Small intestine (tissue), 7 donors: ENCODE data around the gene VCL. TPM values are rescaled to one million over a fixed set of nuclear protein-coding genes. Genes with fewer than 3 reads are reported as not detected.

Experiments
- DNase-seq, 2 donors: peaks; one replicate each; pipeline versions ENCODE4 v3.0.0 to v3.0.0-alpha.2; 2013
- FAIRE-seq: peaks from 2 replicates; lab custom pipeline; 2012; peaks lifted over from hg19 to GRCh38; lab: Jason Lieb, UNC
- H3K27ac ChIP-seq, 3 donors: one replicate each; pipeline ENCODE4 v1.5.1; 2013; ENCODE audit warnings: low read length in 2 of 3, mild to moderate bottlenecking in 2 of 3, control low read depth in 1 of 3, inconsistent platforms in 1 of 3, low read depth in 1 of 3, moderate library complexity in 1 of 3
- H3K27me3 ChIP-seq, 3 donors: one replicate each; pipeline ENCODE4 v1.6.1; 2013; ENCODE audit warnings: low read length in 3 of 3, inconsistent platforms in 1 of 3; ENCODE audit not compliant: control insufficient read depth in 3 of 3, insufficient read depth in 3 of 3
- H3K36me3 ChIP-seq, 3 donors: one replicate each; pipeline ENCODE4 v1.6.1; 2013; ENCODE audit warnings: low read length in 3 of 3, inconsistent platforms in 1 of 3, low read depth in 1 of 3, mild to moderate bottlenecking in 1 of 3, moderate library complexity in 1 of 3; ENCODE audit not compliant: control insufficient read depth in 3 of 3, insufficient read depth in 2 of 3
- H3K4me1 ChIP-seq, 3 donors: one replicate each; pipeline ENCODE4 v1.6.1; 2013; ENCODE audit warnings: low read length in 2 of 3, inconsistent platforms in 1 of 3, low read depth in 1 of 3, mild to moderate bottlenecking in 1 of 3, moderate library complexity in 1 of 3; ENCODE audit not compliant: control insufficient read depth in 3 of 3, insufficient read depth in 2 of 3
- H3K4me3 ChIP-seq, 3 donors: one replicate each; pipeline ENCODE4 v1.5.1; 2013; ENCODE audit warnings: low read length in 3 of 3, control low read depth in 1 of 3, inconsistent platforms in 1 of 3, low read depth in 1 of 3, mild to moderate bottlenecking in 1 of 3, moderate library complexity in 1 of 3
- H3K9me3 ChIP-seq, 2 donors: one replicate each; pipeline ENCODE4 v1.6.1; 2013; ENCODE audit warnings: low read depth in 1 of 2, low read length in 1 of 2; ENCODE audit not compliant: control insufficient read depth in 2 of 2, insufficient read depth in 1 of 2
- WGBS, 3 donors: extraction: QIAGEN DNeasy Blood & Tissue Kit; methylation state at CpG; one replicate each; pipeline ENCODE4 v1.1.7; 2013; 5-methylcytosine and 5-hydroxymethylcytosine counted together
- polyA plus RNA-seq, 4 donors: library from polyadenylated mRNA; stranded (reverse) in 3 of 4; unstranded in 1 of 4; fragments of 200-250 nt in 3 of 4; fragments of 120-200 nt in 1 of 4; gene quantifications; one replicate each; pipeline versions ENCODE4 v1.2.1 to v1.2.3, GENCODE V29; 2013
- donor health status: healthy with polysubstance abuse.
- donor health status: control.
- donor health status: control.
- donor health status: Bipolar disorder and iron deficiency.
- donor health status: healthy.

VCL gene
- polyA plus RNA-seq, 4 donors: 8.9 to 32.2 (median 20.9) TPM

DNA sequence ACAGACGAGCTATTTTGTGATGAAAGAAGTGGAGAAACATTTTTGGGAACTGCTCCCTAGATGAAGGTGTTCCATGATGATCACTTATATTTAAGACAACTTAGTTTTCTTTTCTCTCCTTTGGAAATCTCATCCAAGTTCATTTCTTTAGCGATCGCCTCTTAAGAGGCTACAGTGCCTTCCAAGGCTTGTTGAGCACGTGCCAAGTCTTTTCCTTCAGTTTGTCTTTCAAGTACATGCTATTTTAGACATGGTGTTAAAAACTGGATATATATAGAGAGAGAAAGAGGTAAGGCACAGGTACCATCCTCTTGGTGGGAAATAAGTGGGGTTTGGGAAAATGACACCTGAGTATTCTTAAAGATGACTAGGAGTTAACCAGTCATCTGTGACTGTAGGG, 155.8 kb downstream of the VCL start:
- Histone ChIP-seq H3K27ac (no peak overlapping the region), H3K36me3 (no peaks in the 10 kb centered on the region), H3K4me3 (no peak overlapping the region), H3K4me1 (peaks cover 1 to 4% (median 2%) of the 10 kb centered on the region in 3 donors), H3K9me3 (no peaks in the 10 kb centered on the region), H3K27me3 (no peaks in the 10 kb centered on the region)
- WGBS, 3 donors: 59 to 74% (median 73%) methylated on average over 4 of the region's 4 CpGs
- FAIRE-seq (no peak), DNase-seq (no peak)

GRCh38 chr10:74156919-74157289, 159.0 kb downstream of the VCL start:
- no peaks in the 10 kb centered on the region for H3K27me3 ChIP-seq
- 32 to 61% (median 50%) methylated on average over 2 of the region's 2 CpGs for WGBS, 3 donors
- H3K4me1 ChIP-seq: peaks cover 0 to 7% (median 1%) of the 10 kb centered on the region in 3 donors
- no peak for DNase-seq
- no peak overlapping the region for H3K4me3 ChIP-seq
- peaks cover 0 to 2% (median 0%) of the 10 kb centered on the region in 3 donors for H3K36me3 ChIP-seq
- no peak for FAIRE-seq
- no peak overlapping the region for H3K27ac ChIP-seq
- no peaks in the 10 kb centered on the region for H3K9me3 ChIP-seq

DNA sequence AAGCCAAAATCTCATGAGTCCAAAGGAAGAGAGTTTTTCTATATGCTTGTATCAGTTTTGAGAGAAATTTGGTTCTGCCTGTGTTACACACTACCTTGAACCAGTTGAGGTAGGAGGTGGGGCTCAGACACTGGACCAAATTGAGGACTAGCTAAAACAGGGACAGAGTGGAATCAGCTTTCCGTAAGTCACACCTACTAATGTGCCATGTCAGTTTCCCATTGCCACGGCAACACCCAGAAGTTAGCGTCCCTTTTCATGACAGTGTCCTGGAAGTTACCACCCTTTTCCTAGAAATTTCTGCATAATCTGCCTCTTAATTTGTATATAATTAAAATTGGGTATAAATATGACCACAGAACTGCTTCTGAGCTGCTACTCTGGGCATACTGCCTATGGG, 162.1 kb downstream of the VCL start:
- no peaks in the 10 kb centered on the region for H3K27me3 ChIP-seq
- no peak for FAIRE-seq
- WGBS, 3 donors: 93 to 97% (median 95%) methylated on average over 3 of the region's 3 CpGs
- DNase-seq: no peak
- H3K9me3 ChIP-seq: no peaks in the 10 kb centered on the region
- H3K27ac ChIP-seq: no peak overlapping the region
- peaks cover 0 to 14% (median 0%) of the 10 kb centered on the region in 3 donors for H3K4me1 ChIP-seq
- no peak overlapping the region for H3K4me3 ChIP-seq
- peaks cover 0 to 2% (median 0%) of the 10 kb centered on the region in 3 donors for H3K36me3 ChIP-seq

GRCh38 chr10:74163319-74164068, 165.6 kb downstream of the VCL start:
- Histone ChIP-seq H3K27ac (no peak overlapping the region), H3K4me1 (peaks cover 0 to 17% (median 0%) of the 10 kb centered on the region in 3 donors), H3K27me3 (no peaks in the 10 kb centered on the region), H3K9me3 (no peaks in the 10 kb centered on the region), H3K36me3 (peaks cover 0 to 2% (median 0%) of the 10 kb centered on the region in 3 donors), H3K4me3 (no peak overlapping the region)
- WGBS, 3 donors: 66 to 90% (median 82%) methylated on average over 3 of the region's 3 CpGs
- DNase-seq: no peak
- FAIRE-seq: no peak

DNA sequence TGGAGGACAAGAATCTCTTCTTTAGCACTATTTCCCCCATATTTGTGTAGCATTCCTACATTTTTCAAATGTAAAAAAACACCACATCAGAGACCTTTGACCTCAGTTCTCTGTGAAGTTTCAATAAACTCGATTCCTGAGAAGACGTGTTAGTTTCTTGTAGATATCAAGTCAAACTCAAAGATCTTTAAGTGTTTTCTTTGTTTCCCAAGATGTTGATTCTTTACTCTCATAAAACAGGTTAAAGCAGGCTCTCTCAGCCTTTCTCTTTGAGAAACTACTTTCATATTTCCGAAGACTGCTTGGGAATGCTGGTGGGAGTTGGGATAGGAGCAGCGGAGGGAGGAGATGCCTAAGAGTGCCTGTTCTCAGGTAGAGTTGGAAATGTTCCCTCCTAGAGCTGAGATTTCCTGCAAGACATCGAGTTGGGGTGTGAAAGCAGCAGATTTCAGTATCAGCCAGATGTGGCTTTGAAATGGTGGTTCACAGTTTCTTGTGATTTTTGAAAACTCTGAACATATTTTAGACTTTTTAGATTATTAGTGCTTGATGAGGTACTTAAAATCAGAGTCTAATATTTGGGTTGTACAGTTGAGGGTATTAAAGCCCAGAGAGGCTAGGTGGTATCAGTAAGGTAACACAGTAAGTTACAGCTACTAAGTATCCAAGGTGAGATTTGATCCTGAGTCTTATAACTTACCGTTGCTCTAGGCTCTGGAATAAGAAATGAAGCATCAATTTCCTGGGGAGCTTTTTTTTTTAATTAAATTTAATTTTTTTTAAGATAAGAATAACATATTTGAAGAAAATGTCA, 167.0 kb downstream of the VCL start:
- Histone ChIP-seq H3K9me3 (no peaks in the 10 kb centered on the region), H3K27ac (peak overlapping the region in 1 of 3 donors; percentile 1), H3K4me3 (no peak overlapping the region), H3K36me3 (peaks cover 0 to 2% (median 0%) of the 10 kb centered on the region in 3 donors), H3K4me1 (peaks cover 0 to 15% (median 0%) of the 10 kb centered on the region in 3 donors), H3K27me3 (no peaks in the 10 kb centered on the region)
- FAIRE-seq (no peak), DNase-seq (peak in 1 of 2 donors; percentile 27)
- WGBS, 3 donors: 50 to 56% (median 55%) methylated on average over 6 of the region's 6 CpGs

DNA sequence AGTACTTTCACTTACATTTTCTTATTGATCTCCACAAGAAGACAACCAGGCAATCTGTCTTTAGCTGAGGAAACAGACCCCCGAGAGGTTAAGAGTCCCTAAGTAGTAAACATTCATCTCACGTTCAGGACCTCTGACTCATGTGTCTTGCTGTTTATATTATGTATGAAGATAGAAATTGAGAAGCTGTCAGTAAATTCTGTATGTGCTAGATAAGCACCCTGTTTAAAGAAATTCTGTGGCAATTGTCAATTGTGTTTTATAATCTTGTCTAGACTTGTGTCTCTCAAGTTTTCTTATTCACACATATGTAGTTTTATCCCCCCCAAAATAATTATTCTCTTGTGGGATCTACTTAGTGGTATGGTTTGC, 167.6 kb downstream of the VCL start:
- DNase-seq (no peak), FAIRE-seq (no peak)
- WGBS, 3 donors: 59 to 73% (median 66%) methylated on average over 2 of the region's 2 CpGs
- no peak overlapping the region for H3K4me3 ChIP-seq
- no peaks in the 10 kb centered on the region for H3K27me3 ChIP-seq
- peaks cover 0 to 11% (median 0%) of the 10 kb centered on the region in 3 donors for H3K4me1 ChIP-seq
- peaks cover 0 to 2% (median 0%) of the 10 kb centered on the region in 3 donors for H3K36me3 ChIP-seq
- no peak overlapping the region for H3K27ac ChIP-seq
- no peaks in the 10 kb centered on the region for H3K9me3 ChIP-seq

GRCh38 chr10:74167443-74167842, 169.5 kb downstream of the VCL start:
- Histone ChIP-seq H3K27me3 (no peaks in the 10 kb centered on the region), H3K4me3 (no peak overlapping the region), H3K36me3 (no peaks in the 10 kb centered on the region), H3K27ac (no peak overlapping the region), H3K9me3 (no peaks in the 10 kb centered on the region), H3K4me1 (peaks cover 0 to 9% (median 0%) of the 10 kb centered on the region in 3 donors)
- no peak for FAIRE-seq
- WGBS, 3 donors: 65 to 84% (median 73%) methylated on average over 1 of the region's 1 CpG
- no peak for DNase-seq
